PC-3 (cell line): ENCODE data around the gene DNASE1L2.

Experiments used
- EZH2phosphoT487 ChIP-seq: fragments of 300-600 bp; sonication (generic); IDR thresholded peaks from 2 replicates; pipeline ENCODE4 v1.6.1; 2018; ENCODE audit warnings: mild to moderate bottlenecking, antibody characterized with exemption, low read length, borderline replicate concordance
- TF ChIP-seq, protein P1 (sequence below): fragments of 300-600 bp; sonication (generic); conservative IDR thresholded peaks from 2 replicates; pipeline ENCODE4 v1.5.1; 2017; ENCODE audit warnings: antibody characterized with exemption, low read depth, mild to moderate bottlenecking, low read length

DNA sequence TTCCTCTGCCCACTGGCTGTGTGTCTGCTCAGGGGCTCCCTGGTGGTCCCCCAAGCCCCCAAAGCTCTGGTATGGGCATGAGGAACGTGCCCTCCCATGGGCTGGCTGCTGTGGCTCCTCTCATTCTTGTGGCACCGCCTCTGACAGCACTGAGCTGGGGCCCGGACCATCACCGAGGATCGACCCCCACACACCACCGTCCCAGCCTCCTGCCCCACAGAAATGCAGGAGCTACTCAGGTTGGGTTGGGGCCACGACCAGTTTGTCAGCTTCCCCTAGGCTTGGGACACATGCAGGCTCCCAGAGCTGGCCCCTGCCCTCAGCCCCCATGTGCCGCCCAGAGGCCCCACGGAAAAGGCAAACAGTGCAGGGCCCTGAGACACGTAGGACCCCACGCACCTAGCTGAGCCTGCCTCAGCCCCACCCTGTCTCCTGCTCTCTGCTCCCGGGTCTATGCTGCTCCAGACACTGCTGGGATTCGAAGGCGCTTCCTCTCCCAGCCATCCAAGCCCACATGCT lies 36.6 kb upstream of the DNASE1L2 start:
- no peak for TF ChIP-seq EZH2phosphoT487
- TF ChIP-seq, protein P1, sequence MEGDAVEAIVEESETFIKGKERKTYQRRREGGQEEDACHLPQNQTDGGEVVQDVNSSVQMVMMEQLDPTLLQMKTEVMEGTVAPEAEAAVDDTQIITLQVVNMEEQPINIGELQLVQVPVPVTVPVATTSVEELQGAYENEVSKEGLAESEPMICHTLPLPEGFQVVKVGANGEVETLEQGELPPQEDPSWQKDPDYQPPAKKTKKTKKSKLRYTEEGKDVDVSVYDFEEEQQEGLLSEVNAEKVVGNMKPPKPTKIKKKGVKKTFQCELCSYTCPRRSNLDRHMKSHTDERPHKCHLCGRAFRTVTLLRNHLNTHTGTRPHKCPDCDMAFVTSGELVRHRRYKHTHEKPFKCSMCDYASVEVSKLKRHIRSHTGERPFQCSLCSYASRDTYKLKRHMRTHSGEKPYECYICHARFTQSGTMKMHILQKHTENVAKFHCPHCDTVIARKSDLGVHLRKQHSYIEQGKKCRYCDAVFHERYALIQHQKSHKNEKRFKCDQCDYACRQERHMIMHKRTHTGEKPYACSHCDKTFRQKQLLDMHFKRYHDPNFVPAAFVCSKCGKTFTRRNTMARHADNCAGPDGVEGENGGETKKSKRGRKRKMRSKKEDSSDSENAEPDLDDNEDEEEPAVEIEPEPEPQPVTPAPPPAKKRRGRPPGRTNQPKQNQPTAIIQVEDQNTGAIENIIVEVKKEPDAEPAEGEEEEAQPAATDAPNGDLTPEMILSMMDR = no peak
